Neural progenitor cell (in vitro differentiated cells): Measurements from ENCODE around the gene CTNNBIP1.

Experiments used
- EZH2 ChIP-seq: fragments of 200-600 bp; sonication (generic); IDR thresholded peaks from 2 replicates; pipeline ENCODE4 v1.6.1; 2017; ENCODE audit warnings: antibody characterized with exemption, mild to moderate bottlenecking, moderate library complexity
- TF ChIP-seq, protein P1 (sequence below): fragments of 200-600 bp; sonication (generic); IDR thresholded peaks from 2 replicates; pipeline ENCODE4 v1.5.1; 2017; ENCODE audit warnings: antibody characterized with exemption, mild to moderate bottlenecking

DNA sequence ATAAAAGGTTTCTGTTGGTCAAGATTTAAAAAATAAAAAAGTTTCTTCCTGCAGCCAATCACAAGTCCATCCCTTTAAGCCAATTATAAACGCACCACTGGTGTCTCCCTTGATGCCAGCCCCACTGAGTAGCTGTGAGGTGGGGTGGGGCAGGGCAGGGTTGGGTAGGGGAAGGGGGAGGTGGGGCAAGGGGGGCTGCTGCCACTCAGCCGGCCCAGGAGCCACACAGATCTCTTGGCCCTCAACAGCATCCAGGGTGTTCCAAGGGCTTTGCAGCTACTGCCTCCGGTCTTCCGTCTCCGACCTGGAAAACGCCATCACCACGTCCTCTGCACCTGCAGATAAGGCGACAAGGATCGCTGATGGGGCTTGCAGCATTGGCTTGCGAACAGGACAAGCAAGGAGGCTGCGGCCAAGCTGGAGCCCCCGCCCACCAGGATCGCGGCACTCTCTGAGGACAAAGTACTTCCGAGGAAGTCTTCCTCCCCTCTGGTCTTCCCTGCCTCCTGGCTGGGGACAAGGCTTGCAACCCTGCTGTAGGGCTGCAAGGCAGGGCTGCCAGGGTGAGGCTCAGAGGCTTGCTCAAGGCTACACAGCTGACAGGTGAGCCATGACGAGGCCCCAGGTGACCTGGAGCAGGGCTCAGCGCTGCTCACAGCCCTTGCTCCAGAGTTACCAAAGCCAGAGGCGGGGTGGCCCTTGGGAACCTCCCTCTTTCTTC lies 59.5 kb downstream of the CTNNBIP1 start:
- no peak for TF ChIP-seq EZH2
- TF ChIP-seq, protein P1, sequence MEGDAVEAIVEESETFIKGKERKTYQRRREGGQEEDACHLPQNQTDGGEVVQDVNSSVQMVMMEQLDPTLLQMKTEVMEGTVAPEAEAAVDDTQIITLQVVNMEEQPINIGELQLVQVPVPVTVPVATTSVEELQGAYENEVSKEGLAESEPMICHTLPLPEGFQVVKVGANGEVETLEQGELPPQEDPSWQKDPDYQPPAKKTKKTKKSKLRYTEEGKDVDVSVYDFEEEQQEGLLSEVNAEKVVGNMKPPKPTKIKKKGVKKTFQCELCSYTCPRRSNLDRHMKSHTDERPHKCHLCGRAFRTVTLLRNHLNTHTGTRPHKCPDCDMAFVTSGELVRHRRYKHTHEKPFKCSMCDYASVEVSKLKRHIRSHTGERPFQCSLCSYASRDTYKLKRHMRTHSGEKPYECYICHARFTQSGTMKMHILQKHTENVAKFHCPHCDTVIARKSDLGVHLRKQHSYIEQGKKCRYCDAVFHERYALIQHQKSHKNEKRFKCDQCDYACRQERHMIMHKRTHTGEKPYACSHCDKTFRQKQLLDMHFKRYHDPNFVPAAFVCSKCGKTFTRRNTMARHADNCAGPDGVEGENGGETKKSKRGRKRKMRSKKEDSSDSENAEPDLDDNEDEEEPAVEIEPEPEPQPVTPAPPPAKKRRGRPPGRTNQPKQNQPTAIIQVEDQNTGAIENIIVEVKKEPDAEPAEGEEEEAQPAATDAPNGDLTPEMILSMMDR: no peak
